ENCODE data around the gene PHF14. TPM values are rescaled to one million over a fixed set of nuclear protein-coding genes. Genes with fewer than 3 reads are reported as not detected.

Gene PHF14
- total RNA-seq (2022; extraction: Qiagen RNA extraction) = 19.8 to 21.3 TPM (median 20.5 TPM) in 5 replicates

DNA sequence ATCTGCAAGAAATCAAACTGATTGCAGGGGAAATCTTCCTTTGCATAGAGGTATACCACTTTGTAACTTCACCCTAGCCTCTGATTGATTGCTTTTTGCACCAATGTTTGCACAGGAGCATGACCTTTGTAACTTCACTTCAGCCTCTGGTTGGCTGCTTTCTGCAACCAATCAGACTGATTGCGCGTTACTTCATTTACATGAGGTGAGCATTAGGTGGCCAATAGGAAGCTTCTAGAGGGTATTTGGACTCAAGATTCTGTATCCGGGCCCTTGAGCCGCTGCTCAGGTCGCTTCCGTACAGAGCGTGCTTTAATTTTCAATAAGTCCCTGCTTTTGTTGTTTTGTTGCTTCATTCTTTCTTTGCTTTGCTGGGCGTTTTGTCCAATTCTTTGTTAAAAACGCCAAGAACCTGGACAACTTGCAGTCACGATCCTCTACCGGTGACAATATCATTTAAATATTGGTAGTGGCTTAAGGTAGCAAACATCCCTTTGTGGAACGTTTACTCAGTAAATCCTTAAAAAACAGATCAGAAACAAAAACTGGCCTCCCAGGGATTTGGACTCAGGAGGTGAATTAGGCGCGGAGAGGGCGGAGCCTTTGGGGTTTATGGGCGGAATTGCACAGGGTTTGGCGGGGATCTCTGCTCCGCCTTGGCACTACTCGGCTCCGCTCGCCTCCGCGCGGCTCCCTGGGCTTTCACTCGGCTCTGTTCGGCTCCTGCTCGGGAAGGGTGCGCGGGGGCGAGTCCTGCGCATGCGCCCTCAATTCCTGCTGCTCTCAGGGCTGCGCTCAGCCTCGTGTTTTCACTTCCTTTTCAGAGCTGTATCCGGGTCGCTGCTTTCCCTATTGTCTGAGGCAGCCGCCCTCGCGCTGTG lies at the start of gene PHF14:
Gene PHF14, plus strand, starts transcription at position 812 of the 881 bp plus-strand sequence. CDS start 452 bp downstream, outside the sequence.

All from A549 treated with Mapracorat at 1 μM for 4 hours (cell line).